Stimulated activated naive CD8-positive, alpha-beta T cell treated with anti-CD3 and anti-CD28 coated beads, Interleukin-15, Interleukin-2, amounts not matched to agents 100 ng/mL and 50 ng/mL, for 24 hours (primary cell): ENCODE data around the gene PSEN1.

Source experiments
- H3K27ac Mint-ChIP-seq: one replicate; pipeline ENCODE4 v1.8.0; 2021; ENCODE audit warnings: mild to moderate bottlenecking, mixed read lengths
- H3K27me3 Mint-ChIP-seq: one replicate; pipeline ENCODE4 v1.8.0; 2021; ENCODE audit warnings: mixed read lengths
- H3K36me3 Mint-ChIP-seq: one replicate; pipeline ENCODE4 v1.8.0; 2021; ENCODE audit warnings: low read depth, mixed read lengths
- H3K4me1 Mint-ChIP-seq: one replicate; pipeline ENCODE4 v1.8.0; 2021; ENCODE audit warnings: low read depth, mixed read lengths
- H3K4me3 Mint-ChIP-seq: one replicate; pipeline ENCODE4 v1.8.0; 2021; ENCODE audit warnings: mild to moderate bottlenecking, mixed read lengths
- H3K9me3 Mint-ChIP-seq: one replicate; pipeline ENCODE4 v1.8.0; 2021; ENCODE audit warnings: mixed read lengths

The PSEN1 gene

GRCh38 chr14:73258076-73258475 lies 121.8 kb downstream of the PSEN1 start:
- Mint-ChIP-seq H3K27ac (no peak overlapping the region), H3K36me3 (no peaks in the 10 kb centered on the region), H3K4me3 (no peak overlapping the region), H3K9me3 (no peaks in the 10 kb centered on the region), H3K27me3 (no peaks in the 10 kb centered on the region), H3K4me1 (peaks cover 6% of the 10 kb centered on the region)

- Mint-ChIP-seq H3K4me3 (no peak overlapping the region), H3K4me1 (peaks cover 6% of the 10 kb centered on the region), H3K27me3 (no peaks in the 10 kb centered on the region), H3K9me3 (no peaks in the 10 kb centered on the region), H3K27ac (no peak overlapping the region), H3K36me3 (no peaks in the 10 kb centered on the region)
These were observed 122.7 kb downstream of the PSEN1 start for GRCh38 chr14:73258845-73259611.

- Mint-ChIP-seq H3K4me1 (peaks cover 6% of the 10 kb centered on the region), H3K27ac (no peak overlapping the region), H3K27me3 (no peaks in the 10 kb centered on the region), H3K9me3 (no peaks in the 10 kb centered on the region), H3K36me3 (no peaks in the 10 kb centered on the region), H3K4me3 (no peak overlapping the region)
These were observed 123.5 kb downstream of the PSEN1 start for GRCh38 chr14:73259837-73260236.

GRCh38 chr14:73260574-73260973 lies 124.3 kb downstream of the PSEN1 start:
- Mint-ChIP-seq H3K4me3 (no peak overlapping the region), H3K4me1 (peaks cover 6% of the 10 kb centered on the region), H3K27ac (no peak overlapping the region), H3K36me3 (no peaks in the 10 kb centered on the region), H3K27me3 (peaks cover 2% of the 10 kb centered on the region), H3K9me3 (no peaks in the 10 kb centered on the region)

GRCh38 chr14:73261075-73261474 lies 124.8 kb downstream of the PSEN1 start:
- Mint-ChIP-seq H3K4me3 (no peak overlapping the region), H3K36me3 (no peaks in the 10 kb centered on the region), H3K27me3 (peaks cover 6% of the 10 kb centered on the region), H3K9me3 (no peaks in the 10 kb centered on the region), H3K27ac (no peak overlapping the region), H3K4me1 (peaks cover 6% of the 10 kb centered on the region)

- peaks cover 6% of the 10 kb centered on the region for H3K4me1 Mint-ChIP-seq
- no peaks in the 10 kb centered on the region for H3K9me3 Mint-ChIP-seq
- no peak overlapping the region for H3K27ac Mint-ChIP-seq
- H3K27me3 Mint-ChIP-seq = peaks cover 6% of the 10 kb centered on the region
- no peak overlapping the region for H3K4me3 Mint-ChIP-seq
- no peaks in the 10 kb centered on the region for H3K36me3 Mint-ChIP-seq
These were observed 125.5 kb downstream of the PSEN1 start for GRCh38 chr14:73261520-73262426.

- Mint-ChIP-seq H3K4me3 (no peak overlapping the region), H3K9me3 (no peaks in the 10 kb centered on the region), H3K36me3 (no peaks in the 10 kb centered on the region)
These were observed 126.3 kb downstream of the PSEN1 start for GRCh38 chr14:73262427-73263183.

GRCh38 chr14:73263606-73264005 lies 127.3 kb downstream of the PSEN1 start:
- H3K9me3 Mint-ChIP-seq = no peaks in the 10 kb centered on the region
- H3K4me1 Mint-ChIP-seq = no peaks in the 10 kb centered on the region
- H3K27me3 Mint-ChIP-seq = peaks cover 6% of the 10 kb centered on the region
- no peak overlapping the region for H3K27ac Mint-ChIP-seq
- H3K4me3 Mint-ChIP-seq = no peak overlapping the region
- no peaks in the 10 kb centered on the region for H3K36me3 Mint-ChIP-seq

More at GRCh38 chr14:73262427-73263183, 126.3 kb downstream of the PSEN1 start:
- Mint-ChIP-seq H3K27me3 (peaks cover 6% of the 10 kb centered on the region), H3K4me1 (peaks cover 6% of the 10 kb centered on the region), H3K27ac (no peak overlapping the region)

GRCh38 chr14:73264080-73264884 lies 128.0 kb downstream of the PSEN1 start:
- no peak overlapping the region for H3K4me3 Mint-ChIP-seq
- peaks cover under 1% of the 10 kb centered on the region for H3K4me1 Mint-ChIP-seq
- H3K27ac Mint-ChIP-seq = no peak overlapping the region
- H3K36me3 Mint-ChIP-seq = no peaks in the 10 kb centered on the region
- peaks cover 11% of the 10 kb centered on the region for H3K27me3 Mint-ChIP-seq
- no peaks in the 10 kb centered on the region for H3K9me3 Mint-ChIP-seq

GRCh38 chr14:73264885-73265720 lies 128.8 kb downstream of the PSEN1 start:
- peaks cover 14% of the 10 kb centered on the region for H3K27me3 Mint-ChIP-seq
- peaks cover 7% of the 10 kb centered on the region for H3K4me1 Mint-ChIP-seq
- H3K36me3 Mint-ChIP-seq = no peaks in the 10 kb centered on the region
- H3K27ac Mint-ChIP-seq = no peak overlapping the region
- no peak overlapping the region for H3K4me3 Mint-ChIP-seq
- no peaks in the 10 kb centered on the region for H3K9me3 Mint-ChIP-seq

- peaks cover 20% of the 10 kb centered on the region for H3K27me3 Mint-ChIP-seq
- no peak overlapping the region for H3K4me3 Mint-ChIP-seq
- H3K9me3 Mint-ChIP-seq = no peaks in the 10 kb centered on the region
- H3K4me1 Mint-ChIP-seq = peaks cover 13% of the 10 kb centered on the region
- H3K27ac Mint-ChIP-seq = no peak overlapping the region
- H3K36me3 Mint-ChIP-seq = no peaks in the 10 kb centered on the region
These were observed 129.4 kb downstream of the PSEN1 start for GRCh38 chr14:73265721-73266046.

- peaks cover 22% of the 10 kb centered on the region for H3K27me3 Mint-ChIP-seq
- no peak overlapping the region for H3K27ac Mint-ChIP-seq
- H3K4me3 Mint-ChIP-seq = no peak overlapping the region
- peaks cover 15% of the 10 kb centered on the region for H3K4me1 Mint-ChIP-seq
- no peaks in the 10 kb centered on the region for H3K9me3 Mint-ChIP-seq
- no peaks in the 10 kb centered on the region for H3K36me3 Mint-ChIP-seq
These were observed 130.0 kb downstream of the PSEN1 start for GRCh38 chr14:73266317-73266716.

- Mint-ChIP-seq H3K27ac (no peak overlapping the region), H3K4me3 (no peak overlapping the region), H3K9me3 (no peaks in the 10 kb centered on the region), H3K27me3 (peaks cover 22% of the 10 kb centered on the region), H3K4me1 (peaks cover 15% of the 10 kb centered on the region), H3K36me3 (no peaks in the 10 kb centered on the region)
These were observed 131.2 kb downstream of the PSEN1 start for GRCh38 chr14:73267474-73267873.
